ENCODE data around the gene ACVRL1.
A peak's percentile ranks its signal among the peaks of the same experiment; 100 is the strongest.

Gene ACVRL1

DNA sequence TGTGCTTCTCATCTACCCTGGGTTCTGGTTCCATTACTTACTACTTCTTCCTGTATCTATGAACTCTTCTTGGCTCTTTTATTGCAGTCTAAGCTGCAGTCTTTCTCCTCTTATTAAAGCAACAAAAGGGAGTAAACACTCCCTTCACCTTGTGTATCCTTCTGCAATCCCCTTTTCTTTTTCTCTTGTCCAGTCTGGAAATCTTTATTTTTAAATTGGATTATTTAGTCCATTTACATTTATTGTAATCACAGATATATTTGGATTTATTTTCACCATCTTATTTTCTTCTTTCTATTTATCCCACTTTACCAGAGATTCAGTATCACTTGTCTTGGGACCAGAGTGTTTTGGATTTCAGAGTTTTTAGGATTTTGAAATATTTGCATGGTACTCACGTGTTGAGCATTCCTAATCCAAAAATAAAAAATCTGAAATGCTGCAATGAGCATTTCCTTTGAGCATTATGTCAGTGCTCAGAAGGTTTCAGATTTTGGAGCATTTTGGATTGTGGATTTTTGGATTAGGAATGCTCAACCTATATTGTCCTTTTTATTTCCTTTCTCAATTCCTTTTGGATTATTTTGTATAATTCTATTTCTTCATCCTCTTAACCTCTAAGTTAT lies 37.4 kb downstream of the ACVRL1 start:
- DNase-seq: no peak

DNA sequence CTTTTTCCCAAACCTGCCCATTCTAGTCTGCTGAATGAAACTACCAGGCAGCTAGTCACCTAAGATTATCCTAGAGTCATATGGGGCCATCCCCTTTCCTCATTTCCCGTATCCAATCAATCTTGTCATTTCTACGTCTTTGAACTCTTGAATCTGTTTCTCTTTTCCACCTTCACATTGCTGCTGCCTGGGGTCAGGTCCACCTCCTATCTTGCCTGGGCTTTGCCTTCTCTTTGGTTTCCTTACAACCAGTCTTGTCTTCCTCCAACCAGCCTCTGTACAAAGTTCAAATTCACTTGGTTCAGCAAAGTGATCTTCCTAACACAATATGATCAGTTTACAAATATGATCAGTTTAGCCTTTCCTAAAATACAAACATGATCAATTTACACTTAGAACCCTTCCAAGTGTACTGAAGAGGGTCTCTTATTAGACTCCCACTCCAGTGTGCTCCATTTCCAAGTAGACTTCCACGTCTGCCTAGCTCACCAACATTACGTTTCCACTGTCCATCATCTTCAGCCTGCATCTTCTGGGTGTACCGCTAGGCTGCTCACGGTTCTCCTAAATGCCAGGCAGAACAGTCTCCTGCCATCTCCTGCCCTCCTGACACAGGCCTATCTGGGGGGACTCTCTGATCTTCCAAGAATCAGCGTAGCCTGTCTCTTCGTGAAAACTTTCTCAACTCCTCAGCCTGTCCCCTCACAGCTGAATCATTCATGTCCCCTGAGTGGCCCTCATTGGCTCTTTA lies 40.1 kb downstream of the ACVRL1 start:
- DNase-seq: no peak

DNA sequence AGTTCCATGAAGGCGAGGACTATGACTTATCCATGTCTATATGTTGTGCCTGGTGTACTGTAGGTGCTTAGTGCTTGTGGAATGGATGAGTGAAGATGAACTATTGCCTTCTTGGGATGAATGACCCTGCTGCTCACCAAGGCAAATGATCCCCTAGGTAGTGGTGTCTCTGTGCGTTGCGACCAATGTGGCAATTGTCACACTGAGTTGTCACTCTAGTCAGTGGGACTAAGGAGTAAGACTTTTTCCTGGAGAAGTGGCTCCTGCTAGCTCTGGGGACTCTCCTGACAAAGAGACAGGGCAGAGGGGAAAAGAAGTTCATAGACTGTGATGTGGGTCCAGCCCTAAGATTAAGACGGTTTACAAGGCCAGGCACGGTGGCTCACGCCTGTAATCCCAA lies 40.8 kb downstream of the ACVRL1 start:
- DNase-seq: no peak

DNA sequence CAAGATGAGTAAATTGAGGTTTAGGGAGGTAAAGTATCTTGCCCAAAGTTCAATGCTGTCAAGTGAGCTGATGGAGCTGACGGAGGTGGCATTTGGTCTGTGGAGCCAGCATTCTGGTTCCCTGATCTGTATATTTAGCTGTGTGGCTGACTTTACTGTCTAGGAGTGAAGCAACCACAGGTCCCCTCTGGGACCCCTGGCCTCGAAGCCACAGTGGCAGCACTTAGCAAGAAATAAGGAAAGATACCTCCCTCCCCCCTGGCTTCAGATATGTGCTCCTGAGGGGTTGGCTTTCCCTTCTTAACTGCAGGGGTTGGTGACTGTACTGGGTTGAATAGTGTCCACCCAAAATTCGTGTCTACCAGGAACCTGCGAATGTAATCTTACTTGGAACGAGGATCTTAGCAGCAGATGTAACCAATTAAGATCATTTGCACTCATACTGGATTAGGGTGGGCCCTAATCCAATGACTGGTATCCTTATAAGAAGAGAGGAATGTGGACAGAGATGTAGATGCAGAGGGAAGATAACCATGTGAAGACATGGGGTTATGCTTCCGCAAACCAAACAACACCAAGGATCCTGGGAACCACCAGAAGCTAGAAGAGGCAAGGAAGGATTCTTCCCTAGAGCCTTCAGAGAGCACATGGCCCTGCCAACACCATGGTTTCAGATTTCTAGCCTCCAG lies 42.2 kb downstream of the ACVRL1 start:
- no peak for DNase-seq

DNA sequence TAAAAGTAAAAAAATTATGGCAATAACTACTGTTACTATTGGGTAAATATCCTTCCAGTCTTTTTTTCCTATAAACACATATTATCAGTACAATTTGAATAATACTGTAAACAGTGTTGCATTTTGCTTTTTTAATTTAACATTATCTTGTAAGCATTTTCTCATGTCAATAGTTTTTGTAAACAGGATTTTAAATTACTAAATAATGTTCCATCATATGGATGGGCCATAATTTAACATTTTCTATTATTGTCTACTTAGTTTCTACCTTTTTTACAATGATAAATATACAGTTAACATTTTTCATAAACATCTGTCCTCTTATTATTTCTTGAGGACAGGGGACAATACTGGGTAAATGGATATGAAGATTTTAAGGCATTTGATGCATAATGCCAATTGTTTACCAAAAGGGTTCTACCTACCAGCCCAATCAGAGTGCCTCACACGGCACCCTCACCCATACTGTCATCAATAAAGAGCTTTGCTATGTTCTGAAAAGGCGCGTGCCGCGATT lies 43.4 kb downstream of the ACVRL1 start:
- DNase-seq: no peak

DNA sequence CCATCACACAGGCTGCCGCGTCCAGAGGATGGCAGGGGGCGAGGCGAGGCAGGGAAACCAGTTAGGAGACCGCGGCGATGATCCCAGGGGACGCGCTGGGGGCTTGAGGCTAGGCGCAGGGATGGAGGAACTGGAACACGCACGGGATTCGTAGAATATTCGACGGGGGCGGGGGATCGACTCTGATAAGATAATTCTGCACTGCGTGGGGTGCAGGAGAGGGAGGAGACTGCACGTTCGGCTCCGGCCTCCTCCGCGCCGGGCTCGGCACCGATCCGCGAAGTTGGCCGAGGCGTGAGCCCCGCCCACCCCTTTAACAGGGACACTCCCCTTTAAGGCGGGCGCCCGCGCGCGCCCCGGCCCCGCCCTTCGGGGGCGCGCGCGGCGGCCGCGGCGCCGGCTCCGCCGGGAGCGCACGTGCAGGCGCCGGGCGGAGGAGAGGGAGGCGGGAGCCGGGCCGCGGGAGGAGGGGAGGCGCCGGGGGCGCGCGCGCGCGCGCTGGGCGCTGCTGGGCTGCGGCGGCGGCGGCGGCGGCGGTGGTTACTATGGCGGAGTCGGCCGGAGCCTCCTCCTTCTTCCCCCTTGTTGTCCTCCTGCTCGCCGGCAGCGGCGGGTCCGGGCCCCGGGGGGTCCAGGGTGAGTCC lies 44.0 kb downstream of the ACVRL1 start, which contains the start of gene ACVR1B:
ACVR1B (plus strand) TSS at position 501 of the 644 bp plus-strand sequence; CDS start at position 546, 45 bp downstream.
- peak; percentile 81 for DNase-seq

DNA sequence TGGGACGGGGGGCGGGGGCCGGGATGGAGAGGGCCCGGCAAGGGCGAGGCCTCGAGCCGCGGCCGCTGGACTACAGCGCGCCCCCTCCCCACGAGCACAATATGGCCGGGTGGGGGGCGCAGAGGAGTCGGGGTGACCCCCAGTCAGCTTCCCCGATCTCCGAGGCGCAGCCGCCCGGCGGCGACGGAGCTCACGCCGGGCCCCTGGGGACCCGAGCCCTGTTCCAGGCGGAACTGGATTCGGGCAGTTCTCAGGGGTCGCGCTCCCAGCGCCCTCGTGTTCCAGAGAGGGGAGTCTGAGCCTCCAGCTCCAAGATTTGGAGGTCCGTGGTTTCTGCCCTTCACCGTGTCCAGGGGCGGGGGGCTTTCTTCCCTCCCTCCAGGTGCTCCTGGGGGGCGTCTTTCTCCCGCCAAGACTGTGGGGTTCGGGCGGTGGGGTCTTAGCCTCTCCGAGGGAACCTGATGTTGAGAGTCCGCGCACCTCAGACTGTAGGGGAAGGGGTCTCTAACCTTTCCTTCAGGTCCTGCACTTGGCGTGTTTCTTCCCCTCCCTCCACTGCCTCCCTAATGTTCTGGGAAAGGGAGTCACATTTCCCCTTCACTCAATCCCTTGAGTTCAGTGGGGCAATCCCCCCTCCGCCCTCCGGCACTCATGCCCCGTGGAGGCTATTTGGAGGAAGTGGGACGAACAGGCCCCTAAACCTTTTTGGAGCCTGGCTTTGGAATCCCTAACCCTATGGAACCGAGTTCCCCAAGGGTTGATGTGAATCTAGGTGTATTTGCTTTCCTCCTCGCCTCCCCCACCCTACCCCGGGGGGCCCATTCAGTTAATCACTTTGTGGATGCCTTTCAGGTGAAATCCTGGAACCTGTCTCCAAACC lies 44.8 kb downstream of the ACVRL1 start:
- DNase-seq: no peak

DNA sequence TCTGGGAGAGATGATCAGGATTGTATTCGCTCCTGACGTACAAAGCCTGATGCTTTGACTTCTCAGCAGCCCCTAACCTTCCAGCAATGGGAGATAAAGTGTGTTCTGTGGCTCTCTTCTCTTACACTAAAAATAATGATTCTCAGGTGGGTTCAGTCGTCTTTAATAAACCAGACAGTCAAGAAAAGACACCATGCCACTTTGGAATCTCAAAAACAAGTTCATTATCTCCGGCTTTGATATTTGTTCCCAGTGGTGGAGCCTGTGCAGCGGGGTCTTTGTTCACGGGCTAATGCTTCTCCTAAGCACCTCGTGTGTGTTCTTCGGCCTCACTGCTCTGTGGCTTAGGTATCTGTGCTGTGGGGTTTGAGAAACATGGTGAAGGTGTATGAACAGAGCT lies 45.8 kb downstream of the ACVRL1 start:
- DNase-seq: no peak

DNA sequence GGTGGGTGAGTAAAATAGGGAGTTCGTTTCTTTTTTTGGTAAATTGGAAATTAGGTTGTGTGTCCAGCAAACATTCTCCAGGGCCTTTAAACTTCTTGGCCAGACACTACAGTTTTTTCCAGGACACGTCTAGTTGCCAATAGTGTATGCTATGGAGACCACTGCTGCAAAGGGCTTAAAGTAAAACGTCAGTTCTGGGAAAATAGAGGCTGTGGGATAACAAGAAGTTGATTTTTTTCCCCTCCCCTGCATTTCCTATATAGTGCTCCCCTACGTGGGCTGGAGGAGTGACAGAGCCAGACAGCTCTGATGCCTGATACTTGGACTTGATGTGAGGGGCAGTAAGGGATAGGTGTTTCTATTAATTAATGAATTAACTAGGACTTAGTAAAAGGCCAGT lies 46.6 kb downstream of the ACVRL1 start:
- DNase-seq: no peak

DNA sequence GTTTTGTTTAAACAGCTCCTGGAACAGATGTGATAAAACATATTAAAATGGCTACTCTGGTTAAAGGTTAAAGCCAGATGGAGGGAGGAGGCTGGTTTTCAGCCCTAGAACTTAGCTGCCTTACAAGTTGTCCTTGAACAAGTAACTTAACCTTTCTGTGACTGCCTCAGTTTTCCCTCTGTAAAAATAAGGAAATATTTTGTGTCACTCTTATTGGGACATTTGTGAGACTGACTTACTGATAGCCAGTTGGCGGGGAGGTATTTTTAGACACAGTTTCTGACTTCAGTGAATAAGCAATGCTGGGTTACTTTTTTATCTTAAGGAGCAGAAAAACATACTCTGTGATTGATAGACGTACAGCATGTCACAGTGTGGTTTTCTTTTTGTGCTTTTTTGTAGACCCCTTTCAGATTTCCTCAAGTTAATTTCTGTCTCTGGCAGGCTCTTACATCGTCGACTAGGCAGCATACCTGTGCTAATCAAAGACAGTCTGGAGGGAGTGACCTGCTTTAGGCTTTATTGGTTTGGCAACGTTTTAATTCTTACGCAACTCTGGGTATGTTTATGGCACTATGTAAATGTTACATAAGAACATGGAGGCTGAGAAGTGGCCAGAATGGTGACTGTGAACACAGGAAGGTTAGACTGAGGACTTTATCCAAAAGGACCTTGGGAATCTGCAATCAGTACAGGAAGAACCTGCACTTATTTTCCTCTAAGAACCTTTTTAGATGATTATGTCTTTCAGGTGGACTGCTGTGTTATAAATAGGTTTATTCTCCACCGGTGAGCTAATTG lies 47.5 kb downstream of the ACVRL1 start:
- DNase-seq: peak; percentile 59

DNA sequence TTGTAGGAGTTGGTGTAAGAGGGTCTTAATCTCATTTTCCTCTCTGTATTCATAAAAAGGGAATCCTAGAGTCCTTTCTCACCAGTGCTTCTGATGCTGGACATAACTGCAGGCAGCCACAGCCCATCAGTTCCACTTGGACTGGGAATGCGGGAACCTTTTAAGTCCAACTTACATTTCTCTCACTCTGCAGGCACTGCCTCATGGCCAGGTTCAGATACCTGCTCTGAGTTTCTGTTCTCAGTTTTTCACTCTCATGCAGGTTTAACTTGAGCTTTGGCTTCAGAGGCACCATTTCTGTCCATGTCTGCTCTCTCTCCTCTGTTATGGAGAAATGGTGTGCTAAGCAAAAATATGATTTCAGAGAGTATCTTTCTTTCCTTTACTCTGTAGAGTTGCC lies 48.4 kb downstream of the ACVRL1 start:
- DNase-seq: no peak

DNA sequence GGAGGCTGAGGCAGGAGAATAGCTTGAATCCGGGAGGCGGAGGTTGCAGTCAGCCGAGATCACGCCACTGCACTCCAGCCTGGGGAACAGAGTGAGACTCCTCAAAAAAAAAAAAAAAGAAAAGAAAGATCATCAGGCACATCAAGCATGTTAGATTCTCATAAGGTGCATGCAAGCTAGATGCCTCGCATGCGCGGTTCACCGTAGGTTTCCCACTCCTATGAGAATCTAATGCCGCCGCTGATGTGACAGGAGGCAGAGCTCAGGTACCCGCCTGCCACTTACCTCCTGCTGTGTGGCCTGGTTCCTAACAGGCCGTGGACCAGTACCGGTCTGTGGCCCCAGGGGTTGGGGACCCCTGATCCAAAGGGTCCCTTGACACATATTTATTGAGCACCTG lies 51.2 kb downstream of the ACVRL1 start:
- DNase-seq: no peak

DNA sequence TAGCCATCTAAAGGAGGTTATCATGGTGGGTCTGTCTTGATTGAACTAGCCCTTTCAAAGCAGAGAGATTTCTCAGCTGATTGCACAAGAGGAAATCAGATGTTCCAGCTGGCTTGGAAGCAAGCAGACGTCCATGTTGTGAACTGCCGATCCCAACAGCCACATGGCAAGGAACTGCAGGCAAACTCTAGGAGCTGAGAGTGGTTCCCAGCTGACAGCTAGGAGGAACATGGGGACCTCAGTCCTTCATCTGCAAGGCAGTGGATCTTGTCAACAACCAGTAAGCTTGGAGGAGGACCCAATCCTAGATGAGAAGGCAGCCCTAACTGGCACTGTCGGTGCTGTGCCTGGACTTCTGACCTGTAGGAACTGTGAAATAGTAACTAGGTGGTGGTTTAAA lies 51.9 kb downstream of the ACVRL1 start:
- no peak for DNase-seq

DNA sequence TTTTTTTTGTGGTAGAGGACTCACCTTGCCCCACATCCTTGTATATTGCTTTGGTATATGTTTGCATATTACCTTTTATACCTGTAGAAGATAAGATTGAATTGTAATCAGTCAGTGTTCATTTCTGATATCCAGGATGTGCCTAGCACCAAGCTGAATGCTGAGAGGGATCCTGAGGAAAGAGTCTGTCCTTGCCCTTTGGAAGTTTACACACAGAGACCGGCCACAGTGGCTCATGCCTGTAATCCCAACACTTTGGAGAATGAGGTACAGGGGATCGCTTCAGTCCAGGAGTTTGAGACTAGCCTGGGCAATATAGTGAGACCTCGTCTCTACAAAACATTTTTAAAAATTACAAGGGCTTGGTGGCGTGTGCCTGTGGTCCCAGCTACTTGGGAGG lies 52.6 kb downstream of the ACVRL1 start:
- no peak for DNase-seq

DNA sequence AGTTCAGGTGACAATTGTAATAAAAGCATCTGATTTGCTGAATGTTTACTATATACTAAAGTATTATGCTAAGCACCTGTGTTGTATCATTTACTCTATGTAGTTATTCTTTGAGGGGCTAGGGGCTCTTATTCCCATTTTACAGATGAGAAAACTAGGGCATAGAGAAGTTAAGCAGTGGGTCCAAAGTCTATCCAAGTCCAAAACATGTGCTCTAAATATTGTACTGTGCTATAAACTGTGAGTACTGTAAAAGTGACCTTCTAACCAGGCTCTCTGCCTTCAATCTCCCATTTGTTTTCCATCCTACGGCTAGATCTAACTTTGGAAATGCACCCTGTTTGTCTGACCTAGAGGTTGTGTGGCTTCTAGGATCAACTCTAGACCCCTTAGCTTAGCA lies 53.2 kb downstream of the ACVRL1 start:
- no peak for DNase-seq

DNA sequence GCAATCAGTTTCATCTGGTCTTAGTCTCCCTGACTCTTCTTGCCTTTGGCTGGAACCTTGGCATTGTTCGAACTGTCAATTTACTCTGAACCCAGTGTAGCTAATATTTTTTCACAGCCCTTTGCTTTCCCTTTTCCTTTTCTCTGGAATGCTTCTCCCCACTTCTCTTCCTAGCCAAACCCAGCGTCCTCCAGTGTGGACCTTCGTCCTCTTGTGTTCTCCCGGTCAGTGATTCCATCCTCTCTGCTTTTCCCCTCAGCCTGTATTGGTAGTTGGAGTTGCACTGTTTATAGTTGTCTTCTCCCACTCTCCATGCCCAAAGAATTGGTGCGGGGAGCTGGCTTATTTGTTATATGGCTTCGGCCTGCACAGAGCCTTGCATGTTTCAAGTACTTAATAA lies 53.6 kb downstream of the ACVRL1 start:
- no peak for DNase-seq

DNA sequence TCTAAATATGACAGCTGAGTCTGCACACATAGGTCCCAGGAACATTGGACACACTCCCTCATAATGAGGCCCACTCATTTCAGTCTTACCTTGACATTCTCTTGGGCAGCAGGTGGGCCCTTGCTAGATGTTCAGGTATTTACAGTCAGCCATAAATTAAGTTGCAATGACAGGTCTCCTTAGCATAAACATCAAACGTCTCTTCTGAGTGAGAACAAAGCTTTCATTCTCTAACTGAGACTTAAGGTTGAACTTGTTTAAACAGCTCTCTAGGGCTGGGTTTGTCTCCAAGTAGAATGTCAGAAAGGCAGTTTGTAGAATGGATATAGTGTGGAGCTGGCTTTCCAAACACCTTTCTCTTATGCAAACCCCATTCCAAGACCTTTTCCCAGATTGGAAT lies 54.5 kb downstream of the ACVRL1 start:
- no peak for DNase-seq

DNA sequence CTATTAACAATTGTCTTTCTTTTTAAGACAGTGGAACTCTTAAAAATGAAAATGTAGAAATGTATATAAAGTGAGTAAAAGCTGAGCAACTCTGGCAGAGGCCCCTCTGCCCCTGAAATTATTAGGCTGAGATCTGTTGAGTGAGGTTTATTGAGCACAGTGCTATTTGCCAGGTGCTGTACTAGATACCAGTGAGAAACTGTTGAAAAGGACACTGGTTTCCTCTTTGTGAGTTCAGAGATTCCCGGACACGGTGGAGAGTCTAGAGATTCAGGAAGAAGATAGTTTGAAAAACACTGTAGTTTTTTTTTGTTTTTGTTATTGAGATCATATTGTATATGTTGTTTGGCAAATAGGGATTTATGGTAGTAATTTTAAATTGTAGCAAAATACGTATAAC lies 55.4 kb downstream of the ACVRL1 start:
- DNase-seq: no peak

DNA sequence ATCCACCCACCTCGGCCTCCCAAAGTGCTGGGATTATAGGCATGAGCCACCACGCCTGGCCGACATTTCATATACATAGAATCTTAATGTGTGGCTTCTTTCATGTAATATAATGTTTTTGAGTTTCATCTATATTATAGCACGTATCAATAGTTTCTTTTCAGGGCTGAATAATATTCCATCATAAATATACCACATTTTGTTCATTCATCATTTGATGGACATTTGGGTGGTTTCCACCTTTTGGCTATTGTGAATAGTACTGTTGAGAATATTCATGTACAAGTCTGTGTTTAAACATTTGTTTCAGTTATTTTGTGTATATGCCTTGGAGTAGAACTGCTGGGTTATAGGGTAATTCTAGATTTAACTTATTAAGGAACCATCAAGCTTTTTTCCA lies 56.2 kb downstream of the ACVRL1 start:
- no peak for DNase-seq

DNA sequence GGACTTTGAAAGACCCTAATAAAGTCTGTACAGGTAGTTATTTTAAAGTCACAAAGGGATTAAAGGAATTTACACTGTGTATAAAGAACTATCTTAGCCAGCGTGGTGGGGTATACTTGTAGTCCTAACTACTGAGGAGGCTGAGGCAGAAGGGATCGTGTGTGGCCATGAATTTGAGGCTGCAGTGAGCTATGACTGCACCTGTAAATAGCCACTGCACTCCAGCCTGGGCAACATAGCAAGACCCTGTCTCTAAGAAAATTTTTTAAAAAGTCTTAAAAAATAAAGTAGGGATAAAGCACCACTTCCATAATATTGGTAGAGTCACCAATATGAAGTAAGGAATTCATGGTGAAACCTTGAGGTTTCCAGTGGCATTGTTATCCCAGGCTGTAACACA lies 62.3 kb downstream of the ACVRL1 start:
- DNase-seq: no peak

DNA sequence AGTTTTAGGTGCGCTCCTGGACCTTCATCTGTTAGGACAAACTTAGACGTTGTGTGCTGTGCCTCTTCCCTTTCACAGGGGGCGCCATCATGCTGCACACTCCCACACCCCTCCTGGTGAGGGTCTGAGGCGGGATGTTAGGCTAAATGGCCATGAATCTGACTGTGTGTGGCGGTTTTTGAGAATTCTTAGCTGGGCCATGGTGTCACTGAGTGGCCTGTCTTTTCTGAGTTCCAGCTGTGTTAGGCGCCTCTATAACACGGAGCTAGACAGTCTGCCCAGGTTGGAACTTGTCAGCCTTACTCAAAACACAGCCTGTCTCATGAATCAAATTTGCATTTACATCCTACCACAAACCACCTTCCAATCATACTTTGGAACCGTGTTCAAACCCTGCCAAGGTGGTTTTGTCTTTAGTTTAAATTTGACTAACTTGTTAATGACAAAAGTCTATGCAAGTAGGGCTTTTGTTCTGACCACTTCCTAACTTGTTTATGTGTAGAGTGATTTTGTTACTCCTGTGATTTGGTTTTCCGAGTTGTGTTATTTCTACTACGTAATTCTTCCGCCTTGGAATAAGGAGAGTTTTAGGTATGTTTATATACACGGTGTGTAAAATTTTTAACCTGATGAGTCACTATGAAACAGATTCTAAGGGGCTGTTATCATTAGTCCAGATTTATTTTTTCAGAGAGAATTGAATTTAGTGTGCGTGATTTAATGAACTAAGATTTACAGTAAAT lies 63.8 kb downstream of the ACVRL1 start:
- DNase-seq: no peak

All from NCI-H2029 (cell line).